Hepatic stellate cell (primary cell): ENCODE data around the gene STEAP3.
A peak's percentile ranks its signal among the peaks of the same experiment; 100 is the strongest.
"Not testable (repeated sequence)": the region's sequence is repeated elsewhere in the genome, so short reads cannot be mapped to it uniquely, and the experiment has no call there.

ENCODE experiments used
- DNase-seq: peaks from one replicate; pipeline ENCODE4 v3.0.0; 2011; ENCODE audit warnings: low spot score

Gene STEAP3

GRCh38 chr2:119261493-119262225 lies 38.0 kb downstream of the STEAP3 start:
- DNase-seq: no peak

- DNase-seq: no peak
Measured at GRCh38 chr2:119263025-119263424, 39.4 kb downstream of the STEAP3 start.

- DNase-seq: no peak
Measured at GRCh38 chr2:119263656-119264055, 40.0 kb downstream of the STEAP3 start.

GRCh38 chr2:119264781-119265692 lies 41.4 kb downstream of the STEAP3 start:
- DNase-seq: peak; percentile 63

GRCh38 chr2:119265693-119266066 lies 42.0 kb downstream of the STEAP3 start:
- DNase-seq: no peak

GRCh38 chr2:119266091-119266589 lies 42.5 kb downstream of the STEAP3 start:
- no peak for DNase-seq

GRCh38 chr2:119267604-119268003 lies 44.0 kb downstream of the STEAP3 start:
- DNase-seq: no peak

GRCh38 chr2:119276864-119277263 lies 53.2 kb downstream of the STEAP3 start:
- no peak for DNase-seq

GRCh38 chr2:119278385-119278784 lies 54.8 kb downstream of the STEAP3 start:
- DNase-seq: not testable (repeated sequence)

GRCh38 chr2:119278946-119279345 lies 55.3 kb downstream of the STEAP3 start:
- no peak for DNase-seq

- no peak for DNase-seq
Measured at GRCh38 chr2:119279666-119280065, 56.0 kb downstream of the STEAP3 start.

GRCh38 chr2:119280680-119281079 lies 57.0 kb downstream of the STEAP3 start:
- no peak for DNase-seq

GRCh38 chr2:119282146-119282995 lies 58.7 kb downstream of the STEAP3 start:
- DNase-seq: no peak

- no peak for DNase-seq
Measured at GRCh38 chr2:119282996-119283511, 59.4 kb downstream of the STEAP3 start.

GRCh38 chr2:119283873-119284331 lies 60.3 kb downstream of the STEAP3 start:
- DNase-seq: peak; percentile 45

- DNase-seq: no peak
Measured at GRCh38 chr2:119286661-119287060, 63.0 kb downstream of the STEAP3 start.

- no peak for DNase-seq
Measured at GRCh38 chr2:119288576-119288975, 64.9 kb downstream of the STEAP3 start.

GRCh38 chr2:119289093-119289492 lies 65.5 kb downstream of the STEAP3 start:
- DNase-seq: no peak

GRCh38 chr2:119289642-119290041 lies 66.0 kb downstream of the STEAP3 start:
- DNase-seq: no peak

- peak; percentile 78 for DNase-seq
Measured at GRCh38 chr2:119290859-119291587, 67.4 kb downstream of the STEAP3 start.

GRCh38 chr2:119291588-119292167 lies 68.0 kb downstream of the STEAP3 start:
- DNase-seq: no peak
